ENCODE data around the gene ZFAND6.

GRCh38 chr15:80174017-80174746 is 114.7 kb downstream of the ZFAND6 start:
- TF ChIP-seq CTCF (IDR thresholded peaks at IDR 0.05) (no peak), POLR2A (IDR thresholded peaks at IDR 0.05) (no peak)

All from esophagus squamous epithelium (tissue), 4 donors.